ENCODE data around the gene RALGDS.

GRCh38 chr9:133141833-133142595, 21.0 kb upstream of the RALGDS start:
- TF ChIP-seq CTCF (conservative IDR thresholded peaks at IDR 0.05) (no peak), ZFX (IDR thresholded peaks at IDR 0.05) (no peak)

All from C4-2B (cell line).